Measurements from ENCODE around the gene OR5P2.

OR5P2 gene

GRCh38 chr11:7749456-7749855 is 47.3 kb downstream of the OR5P2 start:
- Histone ChIP-seq H3K9me3 (ENCODE audit: control insufficient read depth, low read length) (no peaks in the 10 kb centered on the region), H3K9ac (no peak overlapping the region), H3K27ac (no peak overlapping the region), H3K27me3 (ENCODE audit: control insufficient read depth, insufficient read depth, low read length) (no peaks in the 10 kb centered on the region), H2AFZ (no peak overlapping the region), H3K4me1 (no peaks in the 10 kb centered on the region), H3K4me2 (ENCODE audit: low read length) (no peak overlapping the region), H3K79me2 (no peaks in the 10 kb centered on the region), H3K4me3 (ENCODE audit: low read depth, low read length) (no peak overlapping the region), H3K36me3 (ENCODE audit: control insufficient read depth, insufficient read depth, low read length) (no peaks in the 10 kb centered on the region)
- TF ChIP-seq, protein P1, sequence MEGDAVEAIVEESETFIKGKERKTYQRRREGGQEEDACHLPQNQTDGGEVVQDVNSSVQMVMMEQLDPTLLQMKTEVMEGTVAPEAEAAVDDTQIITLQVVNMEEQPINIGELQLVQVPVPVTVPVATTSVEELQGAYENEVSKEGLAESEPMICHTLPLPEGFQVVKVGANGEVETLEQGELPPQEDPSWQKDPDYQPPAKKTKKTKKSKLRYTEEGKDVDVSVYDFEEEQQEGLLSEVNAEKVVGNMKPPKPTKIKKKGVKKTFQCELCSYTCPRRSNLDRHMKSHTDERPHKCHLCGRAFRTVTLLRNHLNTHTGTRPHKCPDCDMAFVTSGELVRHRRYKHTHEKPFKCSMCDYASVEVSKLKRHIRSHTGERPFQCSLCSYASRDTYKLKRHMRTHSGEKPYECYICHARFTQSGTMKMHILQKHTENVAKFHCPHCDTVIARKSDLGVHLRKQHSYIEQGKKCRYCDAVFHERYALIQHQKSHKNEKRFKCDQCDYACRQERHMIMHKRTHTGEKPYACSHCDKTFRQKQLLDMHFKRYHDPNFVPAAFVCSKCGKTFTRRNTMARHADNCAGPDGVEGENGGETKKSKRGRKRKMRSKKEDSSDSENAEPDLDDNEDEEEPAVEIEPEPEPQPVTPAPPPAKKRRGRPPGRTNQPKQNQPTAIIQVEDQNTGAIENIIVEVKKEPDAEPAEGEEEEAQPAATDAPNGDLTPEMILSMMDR (IDR thresholded peaks at IDR 0.05) = no peak

Data from parathyroid adenoma (tissue), 2 donors.